Lung microvascular endothelial cell (primary cell): ENCODE results near the gene KDM4E. TPM values are rescaled to one million over a fixed set of nuclear protein-coding genes. Genes with fewer than 3 reads are reported as not detected.

Experiments used
- DNase-seq, 2 donors: peaks; one replicate each; pipeline versions ENCODE4 v3.0.0 to v3.0.0-alpha.2; 2010; ENCODE audit warnings: low read depth in 2 of 2
- total RNA-seq: library from RNA; depleted of rRNA; stranded (reverse); fragments of >200 nt; gene quantifications from 2 replicates; pipeline ENCODE4 v1.2.1, GENCODE V29; 2014

Gene KDM4E
- total RNA-seq, 1 donor from 2014 or later: not detected

- DNase-seq: no peak
Observed at GRCh38 chr11:95050595-95051202, 25.6 kb downstream of the KDM4E start.

GRCh38 chr11:95054356-95054755, 29.3 kb downstream of the KDM4E start:
- no peak for DNase-seq

DNA sequence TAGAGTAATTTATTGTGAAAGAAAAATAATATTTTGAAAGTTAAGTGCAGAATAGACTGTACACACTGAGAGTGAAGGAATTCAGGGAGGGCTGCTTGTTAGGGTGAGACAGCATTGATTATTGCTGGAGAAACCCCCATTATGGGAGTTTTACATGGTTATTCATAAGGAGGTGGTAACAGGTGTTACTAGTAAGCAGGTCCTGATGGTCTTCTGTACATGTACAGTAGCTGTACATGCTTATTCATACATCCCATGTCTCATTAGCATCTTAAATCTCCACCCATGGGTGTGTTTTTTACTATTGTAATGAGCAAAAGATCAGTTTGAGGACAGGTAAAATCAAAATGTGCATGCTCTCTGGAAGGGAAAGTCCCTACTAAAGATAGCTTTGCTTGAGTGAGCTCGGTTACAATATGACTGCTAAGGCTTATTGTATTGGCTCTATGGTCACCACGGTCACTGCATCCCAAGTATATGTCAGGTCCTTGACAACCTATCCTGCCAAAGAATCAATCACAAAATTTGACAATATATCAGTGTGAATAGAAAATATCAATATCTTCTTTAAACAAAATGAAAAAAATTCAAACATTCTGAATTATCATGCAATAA, 30.3 kb downstream of the KDM4E start:
- DNase-seq: no peak

- no peak for DNase-seq
Observed at GRCh38 chr11:95057959-95058358, 32.9 kb downstream of the KDM4E start.

- DNase-seq: no peak
Observed at GRCh38 chr11:95058621-95059020, 33.6 kb downstream of the KDM4E start.

- DNase-seq: no peak
Observed at GRCh38 chr11:95059046-95059445, 34.0 kb downstream of the KDM4E start.

- no peak for DNase-seq
Observed at GRCh38 chr11:95065336-95065735, 40.3 kb downstream of the KDM4E start.

DNA sequence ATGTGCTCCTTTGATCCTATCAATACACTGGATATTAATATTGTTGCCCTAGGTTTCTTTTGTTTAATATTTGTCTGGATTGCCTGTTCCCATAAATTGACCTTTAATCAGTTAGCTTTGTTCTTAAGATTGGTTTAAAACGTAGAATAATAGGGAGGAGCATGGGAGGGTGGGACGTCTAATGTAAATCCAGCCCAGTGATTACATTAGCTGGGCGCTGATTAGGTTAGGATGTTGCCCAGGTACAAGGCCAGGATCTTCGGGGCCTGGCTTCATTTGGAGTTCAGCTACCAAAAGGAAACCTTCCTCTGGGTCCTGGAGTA, 41.6 kb downstream of the KDM4E start, which contains the start of gene SRSF8:
Gene SRSF8 (plus strand): TSS at position 204 of the 323 bp plus-strand sequence. CDS start 308 bp downstream, outside the sequence.
- no peak for DNase-seq

GRCh38 chr11:95067039-95067840, 42.2 kb downstream of the KDM4E start:
- DNase-seq: peak; percentile 80 to 82

DNA sequence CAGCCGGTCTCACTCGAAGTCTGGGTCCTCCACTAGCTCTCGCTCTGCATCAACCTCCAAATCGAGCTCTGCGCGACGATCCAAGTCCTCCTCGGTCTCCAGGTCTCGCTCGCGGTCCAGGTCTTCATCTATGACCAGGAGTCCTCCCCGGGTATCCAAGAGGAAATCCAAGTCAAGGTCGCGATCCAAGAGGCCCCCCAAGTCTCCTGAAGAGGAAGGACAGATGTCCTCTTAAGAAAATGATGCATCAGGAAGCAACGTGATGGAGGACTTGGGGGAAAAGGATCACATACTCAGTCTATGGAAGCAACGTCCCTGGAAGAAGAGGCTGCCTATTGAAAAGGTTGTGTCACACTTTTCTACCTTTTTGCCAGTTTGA, 42.8 kb downstream of the KDM4E start:
- peak in 1 of 2 donors; percentile 9 for DNase-seq

DNA sequence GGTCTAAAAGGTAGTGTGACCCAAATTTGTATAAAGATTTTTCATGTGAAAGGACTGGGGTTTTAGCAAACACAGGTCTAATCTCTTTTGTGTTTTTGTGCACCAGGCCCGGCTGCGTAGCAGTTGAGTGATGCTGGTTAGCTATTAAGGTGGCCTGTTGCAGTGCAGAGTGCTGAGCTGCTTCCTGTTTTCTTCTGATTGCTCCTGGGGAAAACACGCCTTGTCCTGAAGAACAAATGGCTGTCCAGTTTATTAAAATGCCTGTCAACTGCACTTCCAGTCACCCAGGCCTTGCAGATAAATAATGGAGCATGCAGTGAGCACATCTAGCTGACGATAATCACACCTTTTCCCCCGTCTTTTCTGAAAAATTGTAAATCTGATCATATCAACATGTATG, 43.5 kb downstream of the KDM4E start:
- peak; percentile 91 to 96 for DNase-seq

DNA sequence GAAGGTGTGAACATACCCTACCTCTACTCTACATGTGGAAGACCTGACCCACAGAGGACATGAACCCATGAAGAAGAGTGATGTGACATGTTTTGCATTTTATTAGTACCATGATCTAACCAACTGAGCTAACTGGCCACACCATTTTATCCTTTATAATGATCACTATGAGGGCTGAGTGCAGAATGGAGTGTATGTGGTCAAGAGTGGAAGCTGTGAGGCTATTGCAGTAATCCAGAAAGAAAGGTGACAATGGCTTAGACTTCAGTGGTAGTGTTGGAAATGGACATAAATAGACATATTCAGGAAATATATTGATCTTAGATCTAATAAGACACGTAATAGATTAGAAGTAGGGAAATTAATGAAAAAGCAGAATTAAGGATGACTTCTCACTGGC, 45.4 kb downstream of the KDM4E start:
- no peak for DNase-seq

GRCh38 chr11:95072948-95073347, 47.9 kb downstream of the KDM4E start:
- no peak for DNase-seq

DNA sequence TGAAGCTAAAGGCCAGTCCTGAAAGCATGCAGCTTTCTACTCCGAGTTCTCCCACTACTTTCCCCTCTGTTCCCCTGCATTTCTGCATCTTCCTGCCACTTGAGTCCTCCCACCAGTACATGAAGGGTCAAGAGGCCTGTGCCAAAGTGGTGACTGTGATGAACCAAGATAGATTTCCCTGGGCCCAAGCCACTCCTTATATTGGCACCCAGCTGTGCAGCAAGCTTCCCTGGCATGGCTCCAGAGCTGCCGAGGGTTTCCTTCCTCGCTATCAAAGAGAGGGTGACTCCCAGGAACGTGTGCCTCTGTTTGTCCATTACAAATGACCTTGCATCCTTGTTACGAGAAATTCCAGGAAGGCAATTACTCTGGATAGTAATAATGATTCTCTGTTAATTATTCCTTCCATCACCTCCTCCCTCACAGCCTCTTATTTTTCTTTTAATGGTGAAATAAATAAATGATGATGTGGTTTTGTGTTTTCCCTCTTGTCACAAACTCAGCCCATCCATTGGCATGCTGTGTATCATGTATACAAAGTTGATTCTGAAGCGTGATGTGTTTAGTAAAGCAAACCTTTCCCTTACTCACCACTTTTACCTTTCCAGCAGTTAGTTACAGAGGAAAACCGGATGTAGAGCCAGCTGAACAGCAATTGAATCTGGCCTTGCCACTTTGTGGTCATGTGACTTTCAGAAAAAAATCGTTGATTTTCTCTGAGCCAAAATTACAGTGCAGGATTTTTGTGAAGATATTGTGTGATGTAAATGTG, 49.9 kb downstream of the KDM4E start:
- peak; percentile 31 to 51 for DNase-seq

GRCh38 chr11:95076416-95076815, 51.4 kb downstream of the KDM4E start:
- DNase-seq: peak; percentile 33 to 46

- DNase-seq: no peak
Observed at GRCh38 chr11:95076981-95077380, 51.9 kb downstream of the KDM4E start.

Other genes starting within 250 kb of the KDM4E start
- gene CWC15, start 51.7 kb upstream of the KDM4E start, total RNA-seq: 24.2 and 28.4 TPM in 2 replicates
- gene KDM4D, start 51.5 kb upstream of the KDM4E start, total RNA-seq: 0.20 and 0.22 TPM in 2 replicates
- gene KDM4F, start 24.2 kb downstream of the KDM4E start, total RNA-seq: not detected in 2 replicates
- 17.9 and 20.4 TPM in 2 replicates for gene SRSF8, start 41.7 kb downstream of the KDM4E start, total RNA-seq
- 43.2 and 61.1 TPM in 2 replicates for gene ENDOD1, start 64.6 kb downstream of the KDM4E start, total RNA-seq
- 19.0 and 51.2 TPM in 2 replicates for gene SESN3, start 205.9 kb downstream of the KDM4E start, total RNA-seq